ENCODE data around the gene RARS1.

GRCh38 chr5:168531191-168531590 lies 44.9 kb downstream of the RARS1 start:
- TF ChIP-seq FOXM1 (IDR thresholded peaks at IDR 0.05; ENCODE audit: borderline replicate concordance), result no peak
- no peak for TF ChIP-seq SUZ12 (IDR thresholded peaks at IDR 0.05)
- TF ChIP-seq NFRKB (IDR thresholded peaks at IDR 0.05), result no peak
- TF ChIP-seq SP1 (IDR thresholded peaks at IDR 0.05), result no peak
- TF ChIP-seq ARNT (IDR thresholded peaks at IDR 0.05), result no peak
- TF ChIP-seq FOXA1 (IDR thresholded peaks at IDR 0.05), result no peak
- TF ChIP-seq TARDBP (IDR thresholded peaks at IDR 0.05), result no peak
- TF ChIP-seq HDGF (IDR thresholded peaks at IDR 0.05; ENCODE audit: borderline replicate concordance), result no peak
- TF ChIP-seq PKNOX1 (IDR thresholded peaks at IDR 0.05), result no peak
- TF ChIP-seq BHLHE40 (IDR thresholded peaks at IDR 0.05; ENCODE audit: borderline replicate concordance), result no peak
- no peak for TF ChIP-seq FOXK2 (IDR thresholded peaks at IDR 0.05)
- no peak for TF ChIP-seq ZNF384 (IDR thresholded peaks at IDR 0.05)

All from HEK293T (cell line).